Neural cell (in vitro differentiated cells): ENCODE measurements around the gene FXYD6. TPM values are rescaled to one million over a fixed set of nuclear protein-coding genes. Genes with fewer than 3 reads are reported as not detected.

Experiments
- H2AFZ ChIP-seq: fragments of 200-600, 300-800 bp; sonication (generic), shearing (Covaris generic); 2 replicates; pipeline ENCODE4 v1.6.0; 2014; ENCODE audit warnings: low read depth, mild to moderate bottlenecking, antibody characterized with exemption, low read length, moderate library complexity
- H3F3A ChIP-seq: fragments of 200-600 bp; shearing (Covaris generic); 2 replicates; pipeline ENCODE4 v1.6.1; 2016; ENCODE audit warnings: mild to moderate bottlenecking, moderate library complexity, mixed read lengths, antibody characterized with exemption, low read length; ENCODE audit not compliant: insufficient read depth, poor library complexity, severe bottlenecking
- H3K27ac ChIP-seq: fragments of 200-600, 300-800 bp; sonication (generic), shearing (Covaris generic); 2 replicates; pipeline ENCODE4 v1.5.1; 2014; ENCODE audit warnings: mild to moderate bottlenecking, low read length, moderate library complexity
- H3K27me3 ChIP-seq: fragments of 300-800, 200-600 bp; sonication (generic), shearing (Covaris generic); 2 replicates; pipeline ENCODE4 v1.6.0; 2014; ENCODE audit warnings: mild to moderate bottlenecking, low read depth, low read length, moderate library complexity; ENCODE audit not compliant: insufficient read depth
- H3K36me3 ChIP-seq: fragments of 300-800, 200-600 bp; sonication (generic), shearing (Covaris generic); 2 replicates; pipeline ENCODE4 v1.5.1; 2014; ENCODE audit warnings: mild to moderate bottlenecking, antibody characterized with exemption, low read length, moderate library complexity; ENCODE audit not compliant: insufficient read depth
- H3K4me2 ChIP-seq: fragments of 300-800, 200-600 bp; sonication (generic), shearing (Covaris generic); 2 replicates; pipeline ENCODE4 v1.6.0; 2014; ENCODE audit warnings: mild to moderate bottlenecking, low read length
- H3K4me3 ChIP-seq: fragments of 300-800, 200-600 bp; sonication (generic), shearing (Covaris generic); 2 replicates; pipeline ENCODE4 v1.5.1; 2014; ENCODE audit warnings: mild to moderate bottlenecking, low read length, moderate library complexity
- H3K79me2 ChIP-seq: fragments of 200-600 bp; shearing (Covaris generic); replicated peaks from 2 replicates; pipeline ENCODE4 v1.6.0; 2014; ENCODE audit warnings: mild to moderate bottlenecking, low read length, moderate library complexity; ENCODE audit not compliant: insufficient read depth
- H3K9ac ChIP-seq: fragments of 300-800, 200-600 bp; sonication (generic), shearing (Covaris generic); 2 replicates; pipeline ENCODE4 v1.6.1; 2016; ENCODE audit warnings: mild to moderate bottlenecking, low read length, mixed read lengths
- H3K9me2 ChIP-seq: fragments of 200-600 bp; shearing (Covaris generic); 2 replicates; pipeline ENCODE4 v1.6.1; 2016; ENCODE audit warnings: mild to moderate bottlenecking, low read length, mixed read lengths; ENCODE audit not compliant: insufficient read depth
- H3K9me3 ChIP-seq: fragments of 200-600, 300-800 bp; sonication (generic), shearing (Covaris generic); 2 replicates; pipeline ENCODE4 v1.6.1; 2016; ENCODE audit warnings: mild to moderate bottlenecking, mixed run types, low read length, moderate library complexity, mixed read lengths
- H4K20me1 ChIP-seq: fragments of 200-600 bp; shearing (Covaris generic); 2 replicates; pipeline ENCODE4 v1.6.1; 2016; ENCODE audit warnings: mild to moderate bottlenecking, mixed run types; ENCODE audit not compliant: insufficient read depth
- EP300 ChIP-seq: fragments of 450-650 bp; conservative IDR thresholded peaks from 2 replicates; pipeline ENCODE4 v1.6.1; 2014; ENCODE audit warnings: antibody characterized with exemption, mild to moderate bottlenecking, moderate library complexity; ENCODE audit not compliant: poor library complexity, severe bottlenecking
- EZH2 ChIP-seq: fragments of 200-600, 300-800 bp; shearing (Covaris generic), sonication (generic); IDR thresholded peaks from 2 replicates; pipeline ENCODE4 v1.6.1; 2014; ENCODE audit warnings: antibody characterized with exemption, low read length, borderline replicate concordance, mild to moderate bottlenecking; ENCODE audit not compliant: insufficient read depth, poor library complexity, severe bottlenecking
- MXI1 ChIP-seq: fragments of 450-650 bp; conservative IDR thresholded peaks from 2 replicates; pipeline ENCODE4 v1.6.1; 2014; ENCODE audit warnings: antibody characterized with exemption, mild to moderate bottlenecking; ENCODE audit not compliant: poor library complexity, severe bottlenecking
- POLR2AphosphoS5 ChIP-seq: IDR thresholded peaks from 2 replicates; pipeline ENCODE4 v1.6.1; 2012
- RAD21 ChIP-seq: fragments of 450-650 bp; conservative IDR thresholded peaks from 2 replicates; pipeline ENCODE4 v1.6.1; 2014; ENCODE audit warnings: antibody characterized with exemption, mild to moderate bottlenecking, moderate library complexity
- SMC3 ChIP-seq: fragments of 450-650 bp; conservative IDR thresholded peaks from 2 replicates; pipeline ENCODE4 v1.6.1; 2014; ENCODE audit warnings: antibody characterized with exemption, mild to moderate bottlenecking, moderate library complexity; ENCODE audit not compliant: poor library complexity
- TAF1 ChIP-seq: IDR thresholded peaks from 2 replicates; pipeline ENCODE4 v1.6.1; 2012; ENCODE audit warnings: low read depth
- polyA plus RNA-seq: library from polyadenylated mRNA; depleted of rRNA; stranded (reverse); fragments of >200 nt; gene quantifications from 2 replicates; pipeline ENCODE4 v1.2.3, GENCODE V29; 2014
- TF ChIP-seq, protein P1 (sequence below): IDR thresholded peaks from 2 replicates; pipeline ENCODE4 v1.6.1; 2012; ENCODE audit warnings: borderline replicate concordance
- TF ChIP-seq, protein P2 (sequence below): fragments of 450-650 bp; IDR thresholded peaks from 2 replicates; pipeline ENCODE4 v1.5.1; 2014; ENCODE audit warnings: antibody characterized with exemption, mild to moderate bottlenecking, moderate library complexity; ENCODE audit not compliant: poor library complexity, severe bottlenecking

The FXYD6 gene
- polyA plus RNA-seq, 1 donor from 2014 or later = 218 TPM

DNA sequence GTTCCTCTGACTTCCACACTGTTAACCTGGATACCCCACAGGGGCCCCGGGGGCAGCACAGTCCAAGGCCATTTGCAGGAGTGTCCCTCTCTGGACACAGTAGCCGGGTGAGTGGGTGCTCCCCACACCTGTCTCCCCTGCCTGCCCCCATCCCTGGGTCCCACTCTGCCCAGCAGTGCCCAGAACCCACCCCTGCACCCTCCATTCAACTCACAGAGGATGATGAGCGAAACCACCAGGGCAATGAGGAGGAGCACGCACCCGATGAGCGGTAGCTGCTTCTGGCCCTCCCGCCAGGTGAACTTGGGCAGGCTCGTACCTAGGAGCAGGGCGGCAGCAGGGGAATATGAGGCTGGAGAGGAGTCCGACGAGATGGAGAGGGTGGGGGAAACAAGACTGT lies 40.5 kb upstream of the FXYD6 start:
- no peaks in the 10 kb centered on the region for H3K36me3 ChIP-seq
- no peaks in the 10 kb centered on the region for H3F3A ChIP-seq
- no peaks in the 10 kb centered on the region for H3K9me2 ChIP-seq
- H3K27me3 ChIP-seq = no peaks in the 10 kb centered on the region
- TF ChIP-seq, protein P1, sequence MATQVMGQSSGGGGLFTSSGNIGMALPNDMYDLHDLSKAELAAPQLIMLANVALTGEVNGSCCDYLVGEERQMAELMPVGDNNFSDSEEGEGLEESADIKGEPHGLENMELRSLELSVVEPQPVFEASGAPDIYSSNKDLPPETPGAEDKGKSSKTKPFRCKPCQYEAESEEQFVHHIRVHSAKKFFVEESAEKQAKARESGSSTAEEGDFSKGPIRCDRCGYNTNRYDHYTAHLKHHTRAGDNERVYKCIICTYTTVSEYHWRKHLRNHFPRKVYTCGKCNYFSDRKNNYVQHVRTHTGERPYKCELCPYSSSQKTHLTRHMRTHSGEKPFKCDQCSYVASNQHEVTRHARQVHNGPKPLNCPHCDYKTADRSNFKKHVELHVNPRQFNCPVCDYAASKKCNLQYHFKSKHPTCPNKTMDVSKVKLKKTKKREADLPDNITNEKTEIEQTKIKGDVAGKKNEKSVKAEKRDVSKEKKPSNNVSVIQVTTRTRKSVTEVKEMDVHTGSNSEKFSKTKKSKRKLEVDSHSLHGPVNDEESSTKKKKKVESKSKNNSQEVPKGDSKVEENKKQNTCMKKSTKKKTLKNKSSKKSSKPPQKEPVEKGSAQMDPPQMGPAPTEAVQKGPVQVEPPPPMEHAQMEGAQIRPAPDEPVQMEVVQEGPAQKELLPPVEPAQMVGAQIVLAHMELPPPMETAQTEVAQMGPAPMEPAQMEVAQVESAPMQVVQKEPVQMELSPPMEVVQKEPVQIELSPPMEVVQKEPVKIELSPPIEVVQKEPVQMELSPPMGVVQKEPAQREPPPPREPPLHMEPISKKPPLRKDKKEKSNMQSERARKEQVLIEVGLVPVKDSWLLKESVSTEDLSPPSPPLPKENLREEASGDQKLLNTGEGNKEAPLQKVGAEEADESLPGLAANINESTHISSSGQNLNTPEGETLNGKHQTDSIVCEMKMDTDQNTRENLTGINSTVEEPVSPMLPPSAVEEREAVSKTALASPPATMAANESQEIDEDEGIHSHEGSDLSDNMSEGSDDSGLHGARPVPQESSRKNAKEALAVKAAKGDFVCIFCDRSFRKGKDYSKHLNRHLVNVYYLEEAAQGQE = no peak
- TF ChIP-seq MXI1 = no peak
- TF ChIP-seq, protein P2, sequence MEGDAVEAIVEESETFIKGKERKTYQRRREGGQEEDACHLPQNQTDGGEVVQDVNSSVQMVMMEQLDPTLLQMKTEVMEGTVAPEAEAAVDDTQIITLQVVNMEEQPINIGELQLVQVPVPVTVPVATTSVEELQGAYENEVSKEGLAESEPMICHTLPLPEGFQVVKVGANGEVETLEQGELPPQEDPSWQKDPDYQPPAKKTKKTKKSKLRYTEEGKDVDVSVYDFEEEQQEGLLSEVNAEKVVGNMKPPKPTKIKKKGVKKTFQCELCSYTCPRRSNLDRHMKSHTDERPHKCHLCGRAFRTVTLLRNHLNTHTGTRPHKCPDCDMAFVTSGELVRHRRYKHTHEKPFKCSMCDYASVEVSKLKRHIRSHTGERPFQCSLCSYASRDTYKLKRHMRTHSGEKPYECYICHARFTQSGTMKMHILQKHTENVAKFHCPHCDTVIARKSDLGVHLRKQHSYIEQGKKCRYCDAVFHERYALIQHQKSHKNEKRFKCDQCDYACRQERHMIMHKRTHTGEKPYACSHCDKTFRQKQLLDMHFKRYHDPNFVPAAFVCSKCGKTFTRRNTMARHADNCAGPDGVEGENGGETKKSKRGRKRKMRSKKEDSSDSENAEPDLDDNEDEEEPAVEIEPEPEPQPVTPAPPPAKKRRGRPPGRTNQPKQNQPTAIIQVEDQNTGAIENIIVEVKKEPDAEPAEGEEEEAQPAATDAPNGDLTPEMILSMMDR = no peak
- no peak for TF ChIP-seq POLR2AphosphoS5
- no peak for TF ChIP-seq EP300
- no peak for TF ChIP-seq TAF1
- TF ChIP-seq EZH2 = no peak
- TF ChIP-seq RAD21 = no peak
- TF ChIP-seq SMC3 = no peak
- no peak overlapping the region for H3K9ac ChIP-seq
- no peak overlapping the region for H2AFZ ChIP-seq
- H4K20me1 ChIP-seq = no peaks in the 10 kb centered on the region
- no peak overlapping the region for H3K4me2 ChIP-seq
- no peaks in the 10 kb centered on the region for H3K9me3 ChIP-seq
- no peaks in the 10 kb centered on the region for H3K79me2 ChIP-seq
- H3K27ac ChIP-seq = no peak overlapping the region
- H3K4me3 ChIP-seq = no peak overlapping the region

DNA sequence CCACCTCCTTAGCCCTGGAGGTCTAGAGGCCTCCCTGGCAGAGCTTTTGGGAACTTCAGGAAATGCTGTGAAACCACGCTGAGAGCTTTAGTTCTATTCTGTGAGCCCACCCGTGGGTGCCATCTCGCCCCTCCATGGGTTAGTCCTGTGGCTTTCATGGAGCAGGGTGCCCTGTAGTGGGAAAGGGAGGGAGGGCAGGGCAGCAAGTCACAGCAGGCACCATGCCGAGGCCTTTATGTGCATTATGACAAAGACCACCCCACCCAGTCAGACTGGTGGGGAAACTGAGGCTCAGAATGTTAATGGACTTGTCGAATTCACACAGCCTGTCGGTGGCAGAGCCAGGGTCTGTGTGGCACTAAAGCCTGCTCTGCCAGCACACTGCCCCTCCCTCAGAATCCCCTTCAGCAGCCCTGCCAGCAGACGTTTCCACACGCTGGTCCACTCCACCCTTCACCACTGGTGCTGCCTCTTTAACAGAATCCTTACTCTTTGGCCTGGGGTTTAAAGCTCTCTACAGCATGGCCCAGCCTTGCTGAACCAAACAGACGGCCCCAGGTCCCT lies 39.3 kb upstream of the FXYD6 start:
- H3K4me3 ChIP-seq = no peak overlapping the region
- no peaks in the 10 kb centered on the region for H4K20me1 ChIP-seq
- H2AFZ ChIP-seq = no peak overlapping the region
- no peaks in the 10 kb centered on the region for H3K36me3 ChIP-seq
- no peaks in the 10 kb centered on the region for H3F3A ChIP-seq
- no peaks in the 10 kb centered on the region for H3K79me2 ChIP-seq
- no peak overlapping the region for H3K27ac ChIP-seq
- H3K9me3 ChIP-seq = no peaks in the 10 kb centered on the region
- H3K9ac ChIP-seq = no peak overlapping the region
- H3K27me3 ChIP-seq = no peaks in the 10 kb centered on the region
- TF ChIP-seq EZH2 (no peak), MXI1 (no peak), SMC3 (no peak), TAF1 (no peak), RAD21 (no peak), EP300 (no peak), POLR2AphosphoS5 (no peak)
- TF ChIP-seq, protein P2 = no peak
- TF ChIP-seq, protein P1 = no peak
- H3K4me2 ChIP-seq = no peak overlapping the region
- H3K9me2 ChIP-seq = no peaks in the 10 kb centered on the region
